Right cardiac atrium (tissue), 5 donors: ENCODE data around the gene FGF11. TPM values are rescaled to one million over a fixed set of nuclear protein-coding genes. Genes with fewer than 3 reads are reported as not detected.

ENCODE experiments used
- ATAC-seq, 2 donors: fragments of 200-7000 bp; cut with Tn5 transposase; one replicate each; pipeline versions ENCODE4 v1.8.0 to v1.9.1; 2020; ENCODE audit warnings: moderate library complexity in 2 of 2, mild to moderate bottlenecking in 1 of 2
- DNase-seq, 3 donors: peaks; one replicate each; pipeline ENCODE4 v3.0.0-alpha.2; 2020
- H3K27ac ChIP-seq: one replicate; pipeline ENCODE4 v1.5.1; 2013; ENCODE audit warnings: mild to moderate bottlenecking, low read length, control low read depth, moderate library complexity
- H3K27me3 ChIP-seq: one replicate; pipeline ENCODE4 v1.6.1; 2013; ENCODE audit not compliant: control insufficient read depth, insufficient read depth
- H3K4me1 ChIP-seq: one replicate; pipeline ENCODE4 v1.6.1; 2013; ENCODE audit warnings: low read length; ENCODE audit not compliant: control insufficient read depth, insufficient read depth
- H3K4me3 ChIP-seq: one replicate; pipeline ENCODE4 v1.5.1; 2013; ENCODE audit warnings: low read length, control low read depth
- H3K9me3 ChIP-seq: one replicate; pipeline ENCODE4 v1.6.1; 2013; ENCODE audit warnings: low read length; ENCODE audit not compliant: control insufficient read depth
- WGBS: extraction: QIAGEN DNeasy Blood & Tissue Kit; methylation state at CpG from one replicate; pipeline ENCODE4 v1.1.7; 2013; 5-methylcytosine and 5-hydroxymethylcytosine counted together
- intact Hi-C, 4 donors: fragments of 100-400 bp; cut with DNase I; formaldehyde crosslinking; loops; one replicate each; pipeline versions ENCODE4 v1.11.0 to v1.14.0; 2022 to 2023
- polyA plus RNA-seq: library from polyadenylated mRNA; stranded (reverse); fragments of 200-250 nt; gene quantifications from one replicate; pipeline ENCODE4 v1.2.3, GENCODE V29; 2013
- total RNA-seq, 4 donors: library from RNA; stranded (reverse); fragmentation: NEBNext Ultra II Directional; extraction: Animal tissue kit (Norgen Biotek cat#: 25700); gene quantifications; one replicate each; pipeline ENCODE4 v1.2.1, GENCODE V29; 2021
- donor health status: healthy with polysubstance abuse.
- donor health status: DM: no; HTN: yes; CAD: no.
- donor health status: DM: no; HTN: no; CAD: no.
- donor health status: DM: no; HTN: yes; CAD: no; lungs with severe emphysema.
- donor health status: DM: yes; HTN: yes; CAD: no.

Gene FGF11
- total and polyA plus RNA-seq, 5 donors, result 13.9 to 34.8 (median 27.2) TPM

DNA sequence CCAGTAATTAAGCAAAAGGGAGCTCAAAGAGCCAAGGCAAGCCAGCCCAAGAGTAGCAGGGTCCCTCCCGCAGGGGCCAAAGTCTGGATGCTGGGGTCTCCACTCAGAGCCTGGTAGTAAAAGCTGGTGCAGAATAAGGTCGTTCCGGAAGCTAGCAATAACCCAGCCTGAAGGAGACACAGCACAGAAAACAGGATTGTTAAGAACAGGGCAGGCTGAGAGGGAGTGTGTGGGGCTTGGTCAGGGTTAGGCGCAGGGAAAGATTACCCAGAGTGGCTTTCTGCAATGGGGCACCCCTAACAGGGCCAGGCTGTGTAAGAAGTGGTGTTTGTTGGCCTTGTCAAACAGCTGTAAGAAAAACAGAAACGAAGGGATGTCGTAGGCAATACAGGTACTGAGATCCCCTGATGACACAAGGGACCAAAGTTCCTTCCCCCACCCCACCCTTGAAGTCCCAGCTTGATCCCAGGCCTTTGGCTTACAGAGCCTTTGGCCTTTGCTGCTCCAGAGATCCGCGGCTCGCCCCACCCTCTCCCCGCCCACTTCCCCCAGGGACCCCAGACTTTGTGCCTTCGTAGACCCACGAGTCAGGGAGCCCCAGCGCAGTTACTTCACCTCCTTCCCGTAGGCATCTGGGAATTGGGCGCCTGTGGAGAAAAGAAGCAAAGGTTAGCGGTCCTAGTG is 36.1 kb upstream of the FGF11 start:
- Histone ChIP-seq H3K27me3 (no peaks in the 10 kb centered on the region), H3K9me3 (no peaks in the 10 kb centered on the region), H3K4me1 (peaks cover 3% of the 10 kb centered on the region), H3K27ac (peak overlapping the region; percentile 98), H3K4me3 (peak overlapping the region; percentile 65)
- intact Hi-C loops, result no loop called here
- ATAC-seq (peak; percentile 15 to 25), DNase-seq (peak; percentile 81 to 91 (median 91))
- WGBS, result 12% methylated on average over 16 of the region's 16 CpGs

DNA sequence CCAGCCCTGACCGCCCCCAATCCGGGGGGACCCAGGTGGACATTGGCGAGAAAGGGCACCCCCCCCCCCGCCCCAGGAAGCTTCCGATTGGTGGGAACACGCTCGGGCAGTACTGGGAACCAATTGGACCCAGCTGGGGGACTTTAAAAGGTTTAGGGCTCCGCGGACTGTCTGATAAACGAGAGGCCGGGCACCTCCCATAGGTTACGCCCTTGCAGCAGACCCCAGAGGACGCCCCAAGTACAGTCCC is 35.7 kb upstream of the FGF11 start:
- Histone ChIP-seq H3K27me3 (no peaks in the 10 kb centered on the region), H3K9me3 (no peaks in the 10 kb centered on the region), H3K4me3 (peak overlapping the region; percentile 65), H3K27ac (peak overlapping the region; percentile 98), H3K4me1 (peaks cover 3% of the 10 kb centered on the region)
- no peak for DNase-seq
- peak; percentile 59 to 70 for ATAC-seq
- intact Hi-C loops, result no loop called here
- WGBS, result 0% methylated on average over 13 of the region's 13 CpGs

DNA sequence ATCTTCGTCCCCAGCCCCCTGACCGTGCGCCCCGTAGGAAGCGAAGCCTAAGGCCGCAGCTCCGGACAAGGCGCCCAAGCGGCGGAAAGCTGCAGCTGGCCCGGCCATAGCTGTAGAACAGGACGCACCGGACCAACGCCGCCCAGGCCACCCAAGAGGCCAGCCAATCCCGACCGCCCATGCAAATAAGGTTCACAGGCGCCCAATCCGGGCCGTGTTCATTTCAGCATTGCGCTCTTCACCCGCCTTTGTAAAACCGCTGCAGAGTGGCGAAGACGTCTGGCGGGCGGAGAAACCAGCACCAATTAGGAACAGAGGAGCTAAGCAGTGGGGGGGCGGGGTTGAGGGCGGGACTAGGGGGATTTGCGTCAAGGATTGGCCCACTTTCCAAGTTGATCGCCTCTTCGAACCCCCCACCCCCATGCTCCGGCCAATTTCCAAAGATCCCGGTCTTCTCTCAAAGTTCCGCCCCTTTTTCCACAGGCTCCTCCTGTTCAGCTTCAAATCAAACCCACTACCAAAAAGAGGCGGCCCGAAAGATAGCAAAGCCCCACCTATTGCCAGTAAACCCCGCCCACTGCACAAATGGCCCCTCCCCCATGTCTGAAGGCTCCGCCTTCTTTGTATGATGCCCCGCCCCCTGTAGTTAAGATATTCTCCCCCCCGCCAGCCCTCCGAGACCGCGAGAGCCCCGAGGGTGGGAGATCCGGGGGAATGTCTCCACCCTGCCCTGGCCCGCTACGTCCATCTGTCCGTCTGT is 35.2 kb upstream of the FGF11 start, which contains the start of gene TMEM256:
TMEM256 (minus strand) TSS at position 121 of the 760 bp plus-strand sequence; CDS start at position 108, 13 bp downstream.
- DNase-seq (peak; percentile 99), ATAC-seq (peak; percentile 94 to 95)
- intact Hi-C loops, result no loop called here
- WGBS, result under 1% methylated on average over 49 of the region's 49 CpGs
- Histone ChIP-seq H3K4me1 (peaks cover 3% of the 10 kb centered on the region), H3K9me3 (no peaks in the 10 kb centered on the region), H3K4me3 (peak within 1 kb of the TSS; percentile 86), H3K27me3 (no peaks in the 10 kb centered on the region), H3K27ac (peak within 1 kb of the TSS; percentile 98)

DNA sequence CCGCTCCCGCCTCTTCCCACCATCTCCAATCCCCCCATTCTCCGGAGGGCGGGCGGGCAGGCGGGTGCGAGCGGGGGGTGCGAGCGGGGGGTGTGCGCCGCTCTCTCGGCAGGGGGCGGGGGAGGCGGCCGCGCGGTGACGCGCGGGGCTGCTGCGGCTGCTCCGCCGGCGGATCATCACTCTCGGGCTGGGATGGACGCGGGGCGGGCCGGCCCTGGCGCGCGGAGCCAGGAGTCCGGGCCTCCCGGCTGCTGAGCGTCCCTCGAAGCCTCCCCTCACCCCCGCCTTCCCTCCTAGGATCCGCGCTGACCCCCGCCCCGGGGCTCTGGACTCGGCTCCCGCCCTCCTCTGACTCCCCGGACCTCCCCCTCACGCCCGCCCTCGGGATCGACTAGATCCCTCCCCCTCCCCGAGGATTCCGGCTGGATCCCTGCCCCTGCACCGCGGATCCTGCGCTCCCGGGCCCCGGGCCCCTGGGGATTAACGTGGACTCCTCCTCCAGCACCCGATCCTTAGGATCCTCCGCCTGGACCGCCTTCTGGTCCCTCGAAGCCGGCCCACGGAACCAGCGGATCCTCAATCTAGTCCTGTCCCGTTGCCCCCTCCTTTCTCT is 34.5 kb upstream of the FGF11 start:
- H3K9me3 ChIP-seq, result no peaks in the 10 kb centered on the region
- peaks cover 3% of the 10 kb centered on the region for H3K4me1 ChIP-seq
- intact Hi-C loops, result no loop called here
- peak overlapping the region; percentile 45 for H3K27ac ChIP-seq
- no peaks in the 10 kb centered on the region for H3K27me3 ChIP-seq
- peak; percentile 60 to 61 for ATAC-seq
- WGBS, result under 1% methylated on average over 65 of the region's 65 CpGs
- peak overlapping the region; percentile 86 for H3K4me3 ChIP-seq
- DNase-seq, result peak; percentile 76 to 90 (median 89)

DNA sequence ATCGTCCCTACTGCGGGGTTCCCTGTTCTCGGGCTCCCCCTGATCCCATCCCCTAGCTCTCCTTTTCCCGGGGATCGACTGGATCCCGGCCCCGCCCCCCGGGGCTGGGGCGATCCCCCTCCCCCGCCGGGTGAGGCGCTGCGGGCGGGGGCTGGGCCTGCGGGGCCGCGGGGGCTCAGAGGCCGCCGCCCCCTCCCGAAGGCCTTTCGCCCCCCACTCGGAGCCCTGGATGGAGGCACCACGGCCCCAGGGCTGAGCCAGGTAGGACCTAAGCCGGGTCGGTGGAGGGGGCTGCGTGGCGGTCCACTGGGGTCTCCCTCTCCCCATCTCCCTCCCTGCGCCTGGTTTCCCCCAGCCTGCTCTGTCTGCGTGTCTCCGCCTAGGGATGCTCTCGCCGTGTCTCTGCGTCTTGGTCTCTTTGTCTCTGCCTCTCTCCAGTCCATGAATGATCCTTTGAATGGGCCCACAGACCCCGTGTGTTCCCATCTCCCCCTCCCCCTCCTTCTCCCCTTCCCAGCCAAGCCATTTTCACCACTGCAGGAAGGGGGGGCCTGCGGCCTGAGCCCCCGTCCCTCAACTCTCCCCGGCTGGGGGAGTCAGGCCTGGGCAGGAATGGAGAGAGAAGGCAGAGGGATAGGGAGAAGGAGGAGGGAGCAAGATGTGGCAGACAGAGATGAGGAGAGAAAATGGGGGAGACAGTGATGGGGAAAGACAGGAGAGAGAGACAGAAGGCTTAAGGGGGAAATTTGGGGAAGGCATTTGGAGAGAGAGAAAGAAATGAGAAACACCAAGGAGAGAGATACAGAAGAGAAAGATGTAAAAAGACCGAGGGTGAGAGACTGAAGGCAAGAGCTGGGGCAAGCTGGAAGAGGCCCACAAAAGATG is 33.7 kb upstream of the FGF11 start:
- 10% methylated on average over 38 of the region's 38 CpGs for WGBS
- peaks cover 3% of the 10 kb centered on the region for H3K4me1 ChIP-seq
- peak overlapping the region; percentile 9 for H3K27ac ChIP-seq
- no peaks in the 10 kb centered on the region for H3K9me3 ChIP-seq
- DNase-seq, result peak in 1 of 3 donors; percentile 69
- no peaks in the 10 kb centered on the region for H3K27me3 ChIP-seq
- intact Hi-C loops, result no loop called here
- ATAC-seq, result no peak
- peak overlapping the region; percentile 86 for H3K4me3 ChIP-seq

DNA sequence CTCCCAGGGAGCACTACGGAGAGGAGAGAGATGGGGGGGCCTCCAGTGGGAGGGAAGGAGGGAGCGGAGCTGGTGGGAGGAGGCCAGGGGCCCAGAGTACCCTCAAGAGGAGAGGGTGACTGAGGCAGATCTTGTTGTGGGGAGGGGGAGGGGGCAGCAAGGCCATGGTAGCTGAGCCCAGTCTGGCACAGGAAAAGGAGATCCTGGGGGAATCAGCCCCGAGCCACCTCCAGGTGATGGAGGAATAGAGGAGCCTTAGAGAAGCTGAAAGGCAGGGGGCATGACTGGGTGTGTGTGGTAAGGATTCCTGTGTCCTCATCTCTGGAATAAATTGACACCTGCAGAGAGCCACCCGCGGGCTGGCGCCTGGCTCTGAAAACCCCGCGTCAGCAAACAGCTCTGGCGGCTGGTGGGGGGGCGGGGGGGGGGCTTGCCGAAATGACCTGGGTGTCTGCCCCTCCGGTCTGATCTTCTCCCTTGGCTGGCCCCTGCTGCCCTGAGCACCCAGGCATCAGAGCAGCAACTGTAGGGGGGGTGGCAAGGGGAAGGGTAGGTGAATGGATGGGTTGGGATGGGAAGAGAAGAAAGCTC is 33.0 kb upstream of the FGF11 start:
- intact Hi-C loops, result no loop called here
- ATAC-seq (no peak), DNase-seq (peak in 1 of 3 donors; percentile 30)
- 61% methylated on average over 12 of the region's 12 CpGs for WGBS
- Histone ChIP-seq H3K9me3 (no peaks in the 10 kb centered on the region), H3K27me3 (no peaks in the 10 kb centered on the region), H3K4me3 (no peak overlapping the region), H3K27ac (no peak overlapping the region), H3K4me1 (peaks cover 3% of the 10 kb centered on the region)

DNA sequence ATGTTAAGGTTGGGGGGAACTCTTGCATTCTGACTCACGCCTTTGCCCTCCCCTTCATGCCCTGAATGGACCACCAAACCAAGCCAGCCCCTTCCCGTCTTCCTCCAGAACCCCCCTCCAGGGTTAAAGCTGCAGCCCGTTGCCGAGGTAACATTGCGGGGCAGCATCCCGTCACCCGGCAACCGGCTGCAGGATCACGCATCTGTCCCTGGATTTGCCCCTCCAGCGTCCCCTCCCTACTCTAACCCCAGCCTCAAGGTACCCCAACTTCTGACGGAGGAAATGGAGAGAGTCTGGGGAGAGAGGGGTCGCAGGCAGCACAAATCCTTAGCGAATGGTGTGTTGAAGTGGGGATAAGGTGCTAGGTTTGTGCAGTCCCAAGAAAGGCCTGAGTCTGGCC is 32.2 kb upstream of the FGF11 start:
- WGBS, result 87% methylated on average over 13 of the region's 13 CpGs
- DNase-seq, result no peak
- no peak overlapping the region for H3K4me3 ChIP-seq
- no peak overlapping the region for H3K27ac ChIP-seq
- H3K4me1 ChIP-seq, result peaks cover 3% of the 10 kb centered on the region
- no peaks in the 10 kb centered on the region for H3K27me3 ChIP-seq
- no peaks in the 10 kb centered on the region for H3K9me3 ChIP-seq
- ATAC-seq, result no peak
- intact Hi-C loops, result no loop called here

DNA sequence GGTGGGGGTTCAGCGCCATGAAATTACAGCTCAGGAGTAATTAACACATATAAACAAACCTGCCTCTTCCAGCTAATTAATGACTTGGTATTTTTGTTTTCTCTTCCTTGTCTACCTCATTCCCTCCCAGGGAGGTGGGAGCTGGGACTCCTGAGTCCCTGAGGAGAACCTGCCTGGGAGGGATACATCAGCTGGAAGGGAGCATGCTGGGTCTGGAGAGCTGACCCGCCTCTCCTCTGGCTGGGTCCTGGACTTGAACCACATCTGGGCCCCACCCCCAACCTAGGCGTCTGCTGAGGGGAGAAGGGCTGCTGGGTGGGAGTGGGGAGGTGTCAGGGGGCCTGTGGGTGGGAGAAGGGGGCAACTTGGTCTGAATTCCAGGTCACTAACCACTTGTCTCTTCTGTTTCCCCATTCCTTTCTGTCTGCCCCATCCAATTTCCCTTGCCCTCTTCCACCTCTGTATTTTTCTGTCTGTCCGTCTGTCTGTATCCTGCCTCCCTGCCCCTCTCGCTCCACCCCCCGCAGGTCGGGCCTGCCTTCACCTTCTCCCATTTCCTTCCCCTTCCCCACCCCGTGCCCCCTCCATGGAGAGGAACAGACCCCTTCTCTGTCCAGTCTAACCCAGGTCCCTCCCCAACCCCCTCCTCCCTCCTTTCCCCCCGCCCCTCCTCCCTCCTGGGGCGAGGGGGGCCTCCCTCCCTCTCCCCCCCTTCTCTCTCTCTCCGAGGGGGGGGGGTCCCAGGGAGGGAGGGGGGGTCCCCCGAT is 31.6 kb upstream of the FGF11 start, which contains the start of gene NLGN2:
NLGN2 (plus strand) TSS at position 361 of the 767 bp plus-strand sequence. CDS start 411 bp downstream, outside the sequence.
- intact Hi-C loops, result no loop called here
- Histone ChIP-seq H3K4me3 (no peak within 1 kb of the TSS), H3K9me3 (no peaks in the 10 kb centered on the region), H3K27ac (no peak within 1 kb of the TSS), H3K27me3 (no peaks in the 10 kb centered on the region), H3K4me1 (peaks cover 3% of the 10 kb centered on the region)
- ATAC-seq (no peak), DNase-seq (peak in 1 of 3 donors; percentile 20)
- WGBS, result 59% methylated on average over 11 of the region's 12 CpGs

DNA sequence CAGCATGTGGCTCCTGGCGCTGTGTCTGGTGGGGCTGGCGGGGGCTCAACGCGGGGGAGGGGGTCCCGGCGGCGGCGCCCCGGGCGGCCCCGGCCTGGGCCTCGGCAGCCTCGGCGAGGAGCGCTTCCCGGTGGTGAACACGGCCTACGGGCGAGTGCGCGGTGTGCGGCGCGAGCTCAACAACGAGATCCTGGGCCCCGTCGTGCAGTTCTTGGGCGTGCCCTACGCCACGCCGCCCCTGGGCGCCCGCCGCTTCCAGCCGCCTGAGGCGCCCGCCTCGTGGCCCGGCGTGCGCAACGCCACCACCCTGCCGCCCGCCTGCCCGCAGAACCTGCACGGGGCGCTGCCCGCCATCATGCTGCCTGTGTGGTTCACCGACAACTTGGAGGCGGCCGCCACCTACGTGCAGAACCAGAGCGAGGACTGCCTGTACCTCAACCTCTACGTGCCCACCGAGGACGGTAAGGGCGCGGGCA is 31.0 kb upstream of the FGF11 start:
- Histone ChIP-seq H3K4me1 (no peaks in the 10 kb centered on the region), H3K27me3 (no peaks in the 10 kb centered on the region), H3K9me3 (no peaks in the 10 kb centered on the region), H3K4me3 (no peak overlapping the region), H3K27ac (no peak overlapping the region)
- DNase-seq, result peak in 2 of 3 donors; percentile 47 to 63
- intact Hi-C loops, result no loop called here
- WGBS, result 72% methylated on average over 58 of the region's 58 CpGs
- no peak for ATAC-seq
